GM18498 (cell line): Measurements from ENCODE around the gene TSHZ2.

Source experiments
- ATAC-seq: cut with Tn5 transposase; IDR thresholded peaks from one replicate; pipeline ENCODE4 v1.9.1; 2021; ENCODE audit warnings: mild to moderate bottlenecking, moderate library complexity; ENCODE audit not compliant: unreplicated experiment

The TSHZ2 gene

DNA sequence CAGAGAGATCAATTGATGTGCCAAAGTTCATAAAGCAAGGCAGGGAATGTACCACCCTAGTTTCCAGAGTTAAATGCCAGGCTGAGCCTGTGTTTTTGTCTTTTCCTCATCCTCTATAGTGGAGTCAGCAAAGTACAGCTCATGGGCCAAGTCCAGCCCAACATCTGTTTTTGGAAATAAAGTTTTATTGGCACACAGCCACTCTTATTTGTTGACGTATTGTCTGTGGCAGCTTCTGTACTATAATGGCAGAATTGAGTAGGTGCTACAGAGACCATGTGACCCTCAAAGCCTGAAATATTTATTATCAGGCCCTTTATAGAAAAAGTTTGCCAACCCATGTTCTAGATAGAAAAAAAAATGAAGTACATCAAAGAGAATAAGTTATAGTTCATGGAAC lies 187.0 kb downstream of the TSHZ2 start:
- ATAC-seq, result no peak

DNA sequence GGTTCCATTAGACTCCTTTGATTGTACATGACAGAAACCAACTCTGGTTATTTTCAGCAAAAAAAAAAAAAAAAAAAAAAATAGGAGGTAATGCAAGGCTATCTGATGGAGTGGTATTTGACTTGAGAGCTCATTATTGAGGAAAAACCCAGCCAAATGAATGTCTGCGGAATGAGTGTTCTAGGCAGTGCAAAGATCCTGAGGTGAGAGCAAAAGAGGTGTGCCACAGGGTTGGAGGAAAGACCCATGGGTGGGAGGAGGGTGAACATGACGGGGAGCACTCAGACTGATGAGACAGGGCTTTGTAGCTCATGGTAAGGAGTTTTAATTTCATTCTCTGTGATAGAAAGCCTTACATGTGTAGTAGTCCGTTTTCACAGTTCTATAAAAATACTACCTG lies 188.9 kb downstream of the TSHZ2 start:
- ATAC-seq, result no peak

DNA sequence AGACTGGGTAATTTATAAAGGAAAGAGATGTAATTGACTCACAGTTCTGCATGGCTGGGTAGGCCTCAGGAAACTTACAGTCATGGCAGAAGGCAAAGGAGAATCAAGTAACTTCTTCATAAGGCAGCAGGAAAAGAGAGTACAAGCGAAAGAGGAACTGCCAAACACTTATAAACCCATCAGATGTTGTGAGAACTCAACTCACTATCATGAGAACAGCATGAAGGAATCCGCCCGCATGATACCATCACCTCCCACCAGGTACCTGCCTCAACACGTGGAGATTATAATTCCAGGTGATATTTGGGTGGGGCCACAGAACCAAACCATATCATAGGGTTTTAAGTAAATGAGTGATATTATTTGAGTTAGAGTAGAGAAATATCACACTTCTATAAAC lies 189.3 kb downstream of the TSHZ2 start:
- no peak for ATAC-seq

DNA sequence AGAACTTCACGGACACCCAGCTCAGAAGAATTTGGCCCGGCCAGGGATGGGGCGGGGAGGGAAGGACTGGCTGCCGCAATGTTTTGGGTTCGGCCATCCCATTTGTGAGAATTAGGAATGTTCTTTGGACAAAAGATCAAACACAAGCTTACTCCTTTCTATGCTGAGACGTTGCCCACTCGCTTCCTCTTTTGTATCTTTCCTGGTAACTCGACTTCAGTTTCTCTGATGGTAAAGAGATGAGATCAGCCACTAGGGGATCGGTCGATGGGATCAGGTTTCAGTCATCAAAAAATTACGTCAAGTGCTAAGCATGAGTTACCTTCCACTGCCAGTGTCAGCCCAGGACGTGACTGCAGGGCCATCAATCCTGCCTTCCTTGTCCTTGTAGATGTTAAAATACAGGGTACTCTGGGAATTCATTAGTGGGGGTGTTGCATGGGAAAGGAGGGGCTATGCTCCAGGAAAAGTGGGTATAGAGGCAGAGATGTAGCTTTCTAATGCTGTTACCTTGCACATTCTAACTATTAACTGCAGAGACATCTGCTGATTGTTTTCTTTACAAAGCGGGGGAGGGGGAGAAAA lies 190.2 kb downstream of the TSHZ2 start:
- ATAC-seq, result no peak

DNA sequence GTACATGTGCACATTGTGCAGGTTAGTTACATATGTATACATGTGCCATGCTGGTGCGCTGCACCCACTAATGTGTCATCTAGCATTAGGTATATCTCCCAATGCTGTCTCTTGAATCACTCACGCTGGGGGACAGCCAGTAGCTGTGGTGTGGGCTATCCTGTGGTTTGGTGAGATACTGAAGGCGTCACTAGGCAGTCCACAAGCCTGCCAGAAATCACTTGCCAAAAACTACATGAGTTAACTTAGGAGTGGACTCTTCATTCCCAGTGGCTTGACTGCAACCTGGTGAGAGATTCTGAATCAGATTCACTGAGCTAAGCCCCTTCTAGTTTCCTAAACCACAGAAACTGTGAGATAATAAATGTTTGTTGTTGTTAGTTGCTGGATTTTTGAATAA lies 191.3 kb downstream of the TSHZ2 start:
- ATAC-seq, result no peak

DNA sequence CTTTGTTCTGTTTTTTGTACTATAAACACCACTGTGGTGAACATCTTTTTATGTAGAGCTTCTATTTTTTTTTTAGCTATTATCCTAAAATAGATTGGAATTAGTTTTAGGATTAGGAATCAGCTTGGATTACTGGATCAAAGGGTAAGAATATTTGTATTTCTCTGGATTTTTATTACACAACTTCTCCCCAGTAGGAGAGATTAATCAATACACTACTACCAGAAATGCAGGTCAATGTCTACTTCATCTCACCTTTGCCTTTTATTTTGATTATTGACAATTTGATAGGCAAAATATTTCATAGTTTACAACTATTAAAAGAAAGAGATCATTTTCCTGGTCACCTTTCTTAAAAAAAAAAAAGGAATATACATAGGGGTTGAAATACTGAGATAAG lies 191.9 kb downstream of the TSHZ2 start:
- ATAC-seq, result no peak

DNA sequence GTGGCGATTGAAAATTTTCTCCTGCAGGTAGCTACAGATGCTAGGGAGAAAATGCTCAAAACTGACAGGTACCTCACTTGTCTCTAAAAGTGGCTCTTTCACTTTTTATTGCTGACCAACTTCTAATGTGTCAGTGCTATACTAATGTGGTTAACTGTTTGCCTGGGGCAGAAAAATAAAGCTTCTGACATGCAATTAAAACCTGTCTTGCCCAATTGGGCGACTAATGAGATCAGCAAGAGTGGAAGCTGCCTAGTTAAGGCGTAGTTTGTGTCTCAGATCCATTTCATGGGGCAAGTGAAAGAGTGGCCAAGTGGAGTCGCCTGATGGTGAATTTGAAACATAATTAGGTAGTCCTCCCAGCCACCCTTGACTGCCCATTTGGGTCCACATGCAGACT lies 193.3 kb downstream of the TSHZ2 start:
- no peak for ATAC-seq

DNA sequence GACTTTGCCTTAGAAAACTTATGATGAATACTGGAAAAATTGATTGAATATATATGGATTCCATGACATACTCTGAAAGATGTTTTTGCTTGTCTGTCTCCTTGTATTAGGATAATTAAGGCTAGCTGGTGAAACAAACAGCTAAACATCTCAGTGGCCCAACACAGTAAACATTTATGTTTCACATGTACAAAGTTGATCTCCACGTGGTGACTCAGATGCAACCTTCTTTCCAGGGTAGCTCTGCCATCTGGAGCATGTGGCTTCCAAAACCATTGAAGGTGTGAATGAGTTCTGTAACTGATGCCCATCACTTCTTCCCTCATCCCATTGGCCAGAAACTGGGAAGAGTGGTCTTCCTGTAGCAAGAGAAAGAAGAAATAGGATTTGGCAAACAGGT lies 196.3 kb downstream of the TSHZ2 start:
- ATAC-seq, result no peak

DNA sequence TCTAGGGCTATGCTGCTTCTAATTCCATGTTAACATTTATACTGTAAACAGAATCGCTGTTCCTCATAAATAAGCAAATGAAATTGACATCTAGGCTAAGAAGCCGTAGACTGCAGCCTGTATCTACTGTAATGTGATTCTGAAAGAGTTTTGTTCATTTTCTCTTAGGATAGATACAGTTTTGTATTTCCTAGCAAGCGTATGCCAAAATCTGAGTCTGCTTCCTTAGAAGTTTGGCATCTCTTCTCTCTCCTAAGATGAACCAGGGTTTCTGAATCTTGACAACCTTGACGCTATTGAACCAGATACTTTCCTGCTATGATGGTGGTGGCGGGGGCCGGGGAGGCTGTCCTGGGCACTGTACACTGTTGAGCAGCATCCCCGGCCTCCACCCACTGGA lies 198.0 kb downstream of the TSHZ2 start:
- no peak for ATAC-seq

DNA sequence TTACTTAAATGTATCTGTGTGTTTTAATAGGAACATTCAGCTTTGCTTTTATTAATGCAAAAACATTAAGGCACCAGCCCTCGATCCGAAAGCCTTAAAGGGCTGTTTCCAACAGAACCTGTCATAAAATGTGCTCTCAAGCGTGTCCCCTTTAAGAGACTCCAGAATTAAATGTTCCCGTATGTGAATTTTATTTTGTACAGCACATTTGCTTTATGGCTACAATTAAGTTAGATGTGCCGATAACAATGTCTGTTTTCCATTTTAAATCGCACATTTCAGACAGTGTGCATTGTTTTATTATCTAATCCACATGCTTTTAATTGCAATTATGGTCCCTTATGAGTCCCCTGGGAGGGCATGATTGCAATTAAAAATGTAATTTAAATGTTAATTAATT lies 198.9 kb downstream of the TSHZ2 start:
- ATAC-seq, result no peak

DNA sequence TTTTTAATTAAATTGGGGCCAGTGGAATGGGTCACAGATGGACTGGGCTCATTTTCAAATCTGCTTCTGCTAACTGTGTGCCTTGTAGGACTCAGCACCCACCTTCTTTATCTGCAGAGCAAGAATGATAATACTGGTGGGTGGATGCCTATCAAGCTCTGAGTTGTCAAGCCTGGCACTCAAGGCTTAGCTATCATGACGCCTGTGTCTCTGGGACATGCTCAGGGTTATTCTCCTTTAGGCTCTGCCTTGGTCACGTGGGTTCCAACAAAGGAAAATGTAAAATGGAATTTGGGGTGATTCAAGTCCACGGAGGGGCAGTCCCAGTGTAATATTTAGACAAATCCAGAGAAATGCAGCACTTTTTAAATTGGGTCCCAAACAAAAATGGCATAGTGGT lies 202.3 kb downstream of the TSHZ2 start:
- no peak for ATAC-seq

DNA sequence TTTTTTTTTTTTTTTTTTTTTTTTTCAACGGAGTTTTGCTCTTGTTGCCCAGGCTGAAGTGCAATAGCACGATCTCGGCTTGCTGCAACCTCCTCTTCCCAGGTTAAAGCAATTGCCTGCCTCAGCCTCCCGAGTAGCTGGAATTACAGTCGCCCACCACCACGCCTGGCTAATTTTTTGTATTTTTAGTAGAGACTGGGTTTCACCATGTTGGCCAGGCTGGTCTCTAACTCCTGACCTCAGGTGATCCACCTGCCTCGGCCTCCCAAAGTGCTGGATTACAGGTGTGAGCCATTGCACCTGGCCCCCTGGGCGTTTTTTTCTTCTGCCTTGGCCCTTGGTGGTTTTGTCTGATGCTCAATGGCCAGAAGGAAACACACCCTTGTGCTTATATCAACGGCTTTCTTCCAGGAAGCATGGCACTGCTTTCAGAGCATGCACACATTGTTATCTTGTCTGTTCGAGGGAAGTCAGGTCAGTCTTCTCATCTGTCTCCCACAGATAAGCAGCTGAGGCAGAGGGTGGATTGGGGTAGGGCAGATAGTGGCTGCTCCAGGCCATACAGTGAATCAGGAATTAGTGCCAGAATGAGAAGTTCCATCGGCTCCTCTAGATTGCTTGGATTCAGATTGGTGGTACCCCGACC lies 203.1 kb downstream of the TSHZ2 start:
- no peak for ATAC-seq

DNA sequence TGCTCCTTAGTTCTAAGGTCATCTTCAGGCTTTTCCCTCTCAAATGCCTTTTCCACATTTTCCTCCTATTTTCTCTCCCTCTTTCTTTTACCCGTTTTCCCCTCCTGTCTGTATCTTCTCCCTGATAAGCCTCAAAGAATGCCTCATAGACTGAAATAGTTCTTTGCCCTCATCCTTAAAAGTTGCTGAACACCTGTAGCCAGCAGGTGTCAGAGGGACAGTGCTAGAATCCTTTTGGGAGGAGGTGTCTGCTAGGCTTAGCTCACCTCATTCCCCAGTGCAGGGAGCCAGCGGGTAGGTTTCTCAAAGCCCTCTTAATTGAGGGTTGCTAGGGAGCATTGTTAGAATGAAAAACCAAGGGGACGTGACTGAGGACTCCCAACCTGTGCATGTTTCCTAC lies 204.0 kb downstream of the TSHZ2 start:
- ATAC-seq, result no peak

DNA sequence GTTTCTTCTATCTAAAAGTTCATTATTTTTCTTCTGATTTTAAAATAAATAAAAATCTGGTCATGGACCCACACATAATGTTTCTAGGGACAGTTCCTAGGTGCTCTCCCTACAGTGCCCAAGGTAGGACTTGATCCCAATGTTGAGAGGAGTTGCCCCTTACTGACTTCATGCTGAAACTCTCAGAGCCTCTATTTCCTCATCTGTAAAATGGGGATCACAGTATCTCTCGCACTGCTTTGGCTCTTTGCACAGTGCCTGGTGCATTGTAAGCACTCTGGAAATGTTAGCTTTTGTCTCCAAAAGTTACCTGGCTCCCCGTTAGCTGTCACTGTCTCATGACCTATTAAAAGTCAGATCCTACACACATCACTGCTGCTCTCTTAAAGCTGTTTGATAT lies 205.5 kb downstream of the TSHZ2 start:
- ATAC-seq, result no peak

DNA sequence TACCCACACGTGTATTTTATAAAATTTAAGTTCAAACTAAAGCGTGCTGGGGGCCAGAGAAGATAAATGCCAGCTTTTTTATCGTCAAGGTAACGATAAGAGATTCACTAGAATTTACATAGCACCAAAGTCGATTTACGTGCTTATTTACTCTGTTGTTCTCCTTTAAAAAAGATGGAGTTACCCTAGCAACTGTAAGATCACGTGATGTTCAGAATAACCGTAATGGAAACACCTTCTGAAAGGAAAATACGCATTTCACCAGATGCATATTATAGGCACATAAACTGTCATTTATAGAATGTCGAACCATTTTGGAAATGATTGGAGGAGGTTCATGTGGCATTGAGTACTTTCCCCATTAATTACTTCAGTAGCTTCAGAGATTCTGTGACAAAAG lies 207.6 kb downstream of the TSHZ2 start:
- ATAC-seq, result no peak

DNA sequence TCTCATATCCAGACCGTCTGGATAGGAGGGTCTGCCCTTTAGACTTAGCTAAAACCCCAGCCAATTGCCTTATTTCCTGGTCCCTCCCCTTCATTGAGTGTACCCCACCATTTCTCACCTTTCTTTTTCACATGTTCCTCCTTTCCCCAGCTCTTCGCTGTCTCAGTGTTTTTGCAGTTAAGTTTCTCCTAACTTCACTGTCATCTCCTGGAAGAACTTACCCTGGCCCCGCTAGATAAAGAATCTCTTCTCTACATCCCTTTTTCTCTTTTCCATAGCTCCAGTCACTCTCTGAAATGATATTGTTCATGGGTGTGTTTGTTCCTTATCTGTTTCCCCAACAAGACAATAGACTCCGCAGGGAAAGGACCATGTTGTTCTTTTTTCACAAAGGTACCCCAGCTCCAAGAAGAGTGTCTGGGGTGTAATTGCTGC lies 208.8 kb downstream of the TSHZ2 start:
- no peak for ATAC-seq

DNA sequence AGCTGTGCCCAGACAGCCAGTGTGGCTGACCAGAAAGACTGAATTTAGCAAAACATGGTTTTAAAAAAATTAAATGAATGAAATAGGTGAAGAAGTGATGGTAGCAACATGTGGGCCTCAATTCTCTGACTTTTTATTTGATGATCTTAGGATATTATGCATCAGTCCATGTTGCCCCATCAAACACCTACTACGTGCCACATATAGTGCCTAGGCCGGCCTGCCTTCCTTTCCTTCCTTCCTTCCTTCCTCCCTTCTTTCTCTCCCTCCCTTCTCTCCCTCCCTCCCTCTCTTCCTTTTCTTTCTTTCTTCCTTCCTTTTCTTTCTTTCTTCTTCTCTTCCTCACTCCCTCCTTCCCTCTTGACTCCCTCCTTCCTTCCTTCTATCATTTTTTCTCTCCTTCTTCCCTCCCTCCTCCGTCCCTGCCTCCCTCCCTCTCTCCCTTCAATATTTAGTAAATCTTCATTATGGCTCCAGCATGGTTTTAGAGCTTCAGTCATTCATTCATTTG lies 209.8 kb downstream of the TSHZ2 start:
- no peak for ATAC-seq

DNA sequence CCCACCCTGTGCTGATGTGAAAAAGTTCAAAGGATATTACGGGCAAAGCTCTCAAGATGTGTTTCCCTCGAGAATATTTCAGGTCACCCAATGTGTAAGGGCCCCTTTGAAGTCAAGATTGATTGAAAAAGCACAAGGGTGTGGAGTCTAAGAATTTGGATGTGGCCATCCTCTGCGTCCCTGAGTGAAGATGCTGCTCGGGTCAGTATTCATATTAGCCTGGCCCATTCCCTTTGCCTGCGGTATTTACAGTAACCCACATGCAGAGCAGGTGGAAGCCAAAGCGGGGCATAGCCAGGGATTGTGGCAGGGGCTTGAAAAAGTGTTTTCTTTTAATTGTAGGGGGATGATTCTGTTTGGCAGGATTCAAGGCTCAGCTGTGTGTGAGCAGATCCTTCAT lies 211.0 kb downstream of the TSHZ2 start:
- ATAC-seq, result no peak

DNA sequence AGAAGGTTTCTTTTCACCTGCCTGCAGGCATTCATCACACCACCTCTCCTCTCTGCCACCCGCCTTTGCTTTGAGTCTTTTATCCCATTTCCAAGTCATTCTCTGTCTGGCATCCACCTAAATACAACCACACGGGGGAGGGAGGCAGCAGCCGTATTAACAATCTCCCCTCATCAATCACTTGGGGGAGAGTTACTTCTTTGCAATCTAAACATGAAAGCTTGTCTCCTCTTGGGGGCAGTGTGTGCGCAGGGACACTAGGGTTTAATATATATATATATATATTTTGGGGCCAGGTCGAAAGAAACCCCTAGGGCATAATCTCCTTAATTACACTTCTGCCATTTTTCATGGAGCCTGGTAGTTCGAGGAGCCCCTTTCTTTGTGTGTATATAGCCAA lies 214.5 kb downstream of the TSHZ2 start:
- no peak for ATAC-seq

DNA sequence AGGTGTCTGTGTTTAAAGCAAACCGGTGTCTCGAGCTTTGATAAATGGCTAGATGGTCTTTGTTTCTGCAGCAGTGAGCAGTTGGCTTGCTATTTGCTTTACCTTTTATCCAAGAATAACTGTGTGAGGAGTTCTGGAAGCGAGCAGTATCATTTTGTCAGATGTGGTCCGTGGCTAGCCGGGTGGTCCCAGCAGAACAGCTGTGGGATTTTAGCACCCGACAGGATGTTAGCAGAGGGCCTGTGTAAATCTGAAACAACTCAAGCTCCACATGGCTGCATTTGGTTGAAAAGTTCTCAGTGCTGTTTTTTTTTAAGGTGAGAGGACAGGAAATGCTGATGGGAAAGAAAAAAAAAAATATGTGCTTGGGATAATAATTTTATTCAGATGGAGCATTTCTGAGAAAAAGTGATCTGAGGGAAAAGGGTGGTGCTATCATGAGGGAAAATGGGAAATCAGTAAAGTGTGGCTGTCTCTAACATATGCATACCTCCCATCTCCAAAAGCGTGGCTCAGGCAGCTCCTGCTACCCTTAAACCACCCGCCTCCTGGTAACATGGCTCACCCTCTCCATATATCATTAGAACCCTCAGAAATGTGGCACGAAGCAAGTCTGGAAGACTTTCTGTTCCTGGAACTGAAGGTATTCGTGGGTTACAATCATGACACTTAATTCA lies 215.4 kb downstream of the TSHZ2 start:
- no peak for ATAC-seq

DNA sequence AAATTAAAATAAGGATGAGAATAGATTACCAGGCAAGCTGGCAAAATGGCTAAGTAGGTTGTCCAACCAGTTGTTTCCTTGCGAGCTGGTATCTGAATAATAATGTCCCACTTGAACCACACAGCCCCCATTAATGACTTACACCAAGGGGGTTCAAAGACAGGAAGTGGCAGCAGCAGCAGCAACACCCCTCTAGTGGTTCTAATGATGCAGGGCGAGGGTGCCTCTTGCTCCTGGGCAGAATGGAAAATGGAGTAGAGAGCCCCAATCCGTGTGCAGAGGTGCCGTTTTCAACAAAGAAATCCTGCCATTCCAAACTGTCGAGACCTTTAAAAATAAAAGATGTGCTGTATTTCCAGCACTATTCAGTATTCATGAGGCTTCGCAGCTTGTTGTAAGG lies 218.1 kb downstream of the TSHZ2 start:
- no peak for ATAC-seq

DNA sequence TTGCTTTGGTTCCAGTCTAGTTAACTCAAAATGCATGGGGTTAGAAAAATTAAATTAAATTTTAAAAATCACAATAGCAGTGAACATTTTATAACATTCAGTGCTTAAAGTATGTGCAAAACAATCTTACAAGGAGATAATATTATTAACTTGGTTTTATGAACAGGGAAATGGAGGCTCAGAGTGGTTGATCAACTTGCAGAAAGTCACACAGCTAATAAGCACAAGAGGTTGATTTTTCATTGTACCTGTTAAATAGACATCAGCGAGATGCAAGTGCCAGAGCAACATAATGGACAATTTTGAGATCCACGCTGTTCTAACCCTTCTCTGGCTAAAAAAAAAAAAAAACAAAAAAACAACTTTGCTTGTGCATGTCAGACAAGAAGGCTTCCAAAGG lies 219.8 kb downstream of the TSHZ2 start:
- no peak for ATAC-seq
